Upper lobe of left lung (tissue), 4 donors: ENCODE results near the gene OGFR.

ENCODE experiments used
- EP300 ChIP-seq, 4 donors: sonication (generic); formaldehyde crosslinking; IDR thresholded peaks; one replicate each; pipeline ENCODE4 v1.5.1; 2017; ENCODE audit warnings: antibody characterized with exemption in 4 of 4, control low read depth in 2 of 4
- POLR2A ChIP-seq, 4 donors: fragments of 450-650 bp; IDR thresholded peaks; one replicate each; pipeline ENCODE4 v1.5.1; 2016 to 2017; ENCODE audit warnings: antibody characterized with exemption in 4 of 4, mild to moderate bottlenecking in 2 of 4
- POLR2AphosphoS5 ChIP-seq, 2 donors: sonication (generic); formaldehyde crosslinking; IDR thresholded peaks; one replicate each; pipeline ENCODE4 v1.5.1; 2017; ENCODE audit warnings: antibody characterized with exemption in 2 of 2
- TF ChIP-seq, protein P1 (sequence below), 6 experiments: fragments of 450-650 bp in 4 of 6; fragments of 200-600 bp in 2 of 6; sonication (generic) in 2 of 6; IDR thresholded peaks; one replicate each; pipeline ENCODE4 v1.5.1; 2016 to 2019; ENCODE audit warnings: antibody characterized with exemption in 6 of 6

DNA sequence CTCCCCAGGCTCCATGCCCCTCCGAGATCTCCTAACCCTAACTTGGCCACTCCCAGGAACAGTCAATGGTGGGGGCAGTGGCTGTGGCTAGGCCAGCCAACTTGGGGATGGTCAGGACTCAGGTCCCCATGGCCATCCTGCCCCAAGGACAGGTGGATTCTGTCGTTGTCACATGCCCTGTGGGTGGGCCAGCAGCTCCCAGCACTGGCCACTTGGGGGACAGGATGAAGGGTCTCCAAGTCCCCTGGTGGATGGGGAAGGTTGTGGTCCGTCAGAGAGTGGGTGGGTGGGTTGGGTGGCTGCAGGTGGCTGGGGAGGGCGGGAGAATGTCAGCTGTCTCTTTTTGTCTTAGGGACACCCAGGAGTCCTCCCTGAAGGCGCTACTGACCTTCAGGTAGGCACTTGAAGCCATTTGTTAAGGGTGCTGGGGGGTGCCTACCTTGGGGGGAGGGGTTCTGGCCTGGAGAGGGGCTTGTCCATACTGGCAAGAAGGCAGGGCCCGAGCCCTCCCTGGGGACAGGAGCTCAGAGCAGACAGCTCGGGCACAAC is 17.7 kb downstream of the OGFR start:
- TF ChIP-seq, protein P1, sequence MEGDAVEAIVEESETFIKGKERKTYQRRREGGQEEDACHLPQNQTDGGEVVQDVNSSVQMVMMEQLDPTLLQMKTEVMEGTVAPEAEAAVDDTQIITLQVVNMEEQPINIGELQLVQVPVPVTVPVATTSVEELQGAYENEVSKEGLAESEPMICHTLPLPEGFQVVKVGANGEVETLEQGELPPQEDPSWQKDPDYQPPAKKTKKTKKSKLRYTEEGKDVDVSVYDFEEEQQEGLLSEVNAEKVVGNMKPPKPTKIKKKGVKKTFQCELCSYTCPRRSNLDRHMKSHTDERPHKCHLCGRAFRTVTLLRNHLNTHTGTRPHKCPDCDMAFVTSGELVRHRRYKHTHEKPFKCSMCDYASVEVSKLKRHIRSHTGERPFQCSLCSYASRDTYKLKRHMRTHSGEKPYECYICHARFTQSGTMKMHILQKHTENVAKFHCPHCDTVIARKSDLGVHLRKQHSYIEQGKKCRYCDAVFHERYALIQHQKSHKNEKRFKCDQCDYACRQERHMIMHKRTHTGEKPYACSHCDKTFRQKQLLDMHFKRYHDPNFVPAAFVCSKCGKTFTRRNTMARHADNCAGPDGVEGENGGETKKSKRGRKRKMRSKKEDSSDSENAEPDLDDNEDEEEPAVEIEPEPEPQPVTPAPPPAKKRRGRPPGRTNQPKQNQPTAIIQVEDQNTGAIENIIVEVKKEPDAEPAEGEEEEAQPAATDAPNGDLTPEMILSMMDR (IDR thresholded peaks at IDR 0.05): no peak
- TF ChIP-seq POLR2A (IDR thresholded peaks at IDR 0.05) (no peak), POLR2AphosphoS5 (IDR thresholded peaks at IDR 0.05) (no peak), EP300 (IDR thresholded peaks at IDR 0.05) (no peak)
